ENCODE measurements around the gene CUBN.

CUBN gene

DNA sequence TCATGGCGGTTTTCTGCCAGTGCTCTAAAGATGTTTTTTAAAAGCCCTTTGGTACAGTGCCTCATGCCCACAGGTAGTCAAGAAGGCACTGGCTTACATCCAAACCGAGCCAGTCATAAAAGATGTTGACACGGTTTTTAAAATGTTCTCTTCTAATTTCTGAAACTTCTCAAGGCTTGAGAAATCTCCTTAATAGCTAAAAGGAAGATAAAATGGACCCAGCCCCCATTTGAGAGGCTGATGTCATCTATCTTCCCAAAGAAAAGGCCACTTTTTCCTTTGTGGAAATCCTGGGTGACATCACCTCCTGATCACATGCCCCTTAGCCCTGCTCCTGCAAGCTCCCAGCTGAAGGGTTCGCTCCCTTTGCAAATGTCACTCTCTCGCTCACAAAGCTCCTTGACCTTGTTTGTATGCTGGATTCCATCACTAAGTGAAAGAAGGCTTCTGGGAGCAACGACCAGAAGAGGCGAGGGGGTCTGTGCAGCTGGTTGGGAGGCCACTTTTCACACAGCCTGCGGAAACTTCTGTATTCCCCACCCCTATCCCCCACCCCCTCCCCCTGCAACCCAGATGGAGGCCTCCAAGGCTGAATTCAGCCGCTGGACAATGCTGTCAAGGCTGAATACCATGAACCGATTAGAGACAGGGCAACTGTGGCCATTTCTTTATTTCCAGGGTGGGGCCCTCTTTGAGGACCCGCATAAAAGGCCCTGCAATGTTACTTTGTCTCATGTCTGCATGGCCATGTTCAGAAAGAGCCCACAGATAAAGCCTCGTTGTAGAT lies 122.8 kb downstream of the CUBN start:
- no peak for DNase-seq

DNA sequence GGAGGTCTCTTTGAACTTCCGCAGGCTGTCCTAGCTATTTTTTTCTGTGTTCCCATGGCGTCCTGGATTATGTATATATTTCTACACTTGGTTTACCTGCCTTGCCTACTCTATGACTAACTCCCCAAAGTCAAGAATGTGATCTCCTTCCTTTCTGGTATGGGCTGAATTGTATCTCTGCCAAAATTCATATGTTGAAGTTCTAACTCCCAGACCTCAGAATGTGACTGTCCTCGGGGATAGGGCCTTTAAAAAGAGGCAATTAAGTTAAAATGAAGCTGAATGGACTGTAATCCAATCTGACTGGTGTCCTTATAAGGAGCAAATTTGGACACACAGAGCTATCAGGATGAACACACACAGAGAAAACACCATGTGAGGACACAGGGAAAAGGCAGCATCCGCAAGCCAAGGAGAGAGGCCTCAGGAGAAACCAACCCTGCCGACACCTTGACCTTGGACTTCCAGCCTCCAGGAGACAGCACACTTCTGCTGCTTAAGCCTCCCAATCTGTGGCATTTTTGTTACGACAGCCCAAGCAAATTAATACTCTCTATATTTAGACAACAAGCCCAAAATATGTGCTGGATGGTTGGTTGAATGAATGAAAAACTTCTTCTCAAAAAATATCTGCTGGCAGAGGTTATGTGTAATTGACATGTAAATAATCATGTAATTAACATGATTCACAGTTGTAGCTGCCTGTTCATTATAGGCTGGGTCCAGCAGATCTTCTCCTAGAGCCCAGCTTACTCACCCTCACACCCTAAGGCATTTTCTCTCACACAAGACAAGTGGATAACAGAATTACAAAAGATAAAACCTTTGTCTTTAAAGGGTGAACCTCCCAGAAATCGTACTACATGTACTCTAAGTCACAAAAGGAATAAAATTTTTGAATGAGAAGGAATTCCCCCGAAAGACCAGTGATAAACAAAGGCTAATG lies 123.7 kb downstream of the CUBN start:
- no peak for DNase-seq

GRCh38 chr10:17004801-17005380 lies 124.7 kb downstream of the CUBN start:
- DNase-seq = no peak

GRCh38 chr10:17003651-17004286 lies 125.8 kb downstream of the CUBN start:
- no peak for DNase-seq

DNA sequence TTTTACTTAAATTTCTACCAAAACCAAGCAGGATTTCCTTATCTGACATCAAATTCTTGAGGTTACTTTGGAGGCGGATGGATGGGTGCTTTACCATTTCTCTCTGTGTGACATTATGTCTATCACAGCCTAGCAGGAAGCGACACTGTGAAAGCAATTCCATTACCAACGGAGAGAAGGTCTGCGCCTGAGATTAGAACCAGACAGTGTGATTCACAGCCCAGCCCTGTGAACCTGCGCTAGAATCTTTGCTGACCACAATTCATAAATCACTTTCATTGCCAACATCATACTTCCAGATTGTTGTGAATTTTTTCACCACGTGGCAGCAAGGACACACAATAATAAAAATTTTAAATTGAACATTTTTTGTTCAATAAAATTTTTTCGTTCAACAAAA lies 126.5 kb downstream of the CUBN start:
- DNase-seq = no peak

DNA sequence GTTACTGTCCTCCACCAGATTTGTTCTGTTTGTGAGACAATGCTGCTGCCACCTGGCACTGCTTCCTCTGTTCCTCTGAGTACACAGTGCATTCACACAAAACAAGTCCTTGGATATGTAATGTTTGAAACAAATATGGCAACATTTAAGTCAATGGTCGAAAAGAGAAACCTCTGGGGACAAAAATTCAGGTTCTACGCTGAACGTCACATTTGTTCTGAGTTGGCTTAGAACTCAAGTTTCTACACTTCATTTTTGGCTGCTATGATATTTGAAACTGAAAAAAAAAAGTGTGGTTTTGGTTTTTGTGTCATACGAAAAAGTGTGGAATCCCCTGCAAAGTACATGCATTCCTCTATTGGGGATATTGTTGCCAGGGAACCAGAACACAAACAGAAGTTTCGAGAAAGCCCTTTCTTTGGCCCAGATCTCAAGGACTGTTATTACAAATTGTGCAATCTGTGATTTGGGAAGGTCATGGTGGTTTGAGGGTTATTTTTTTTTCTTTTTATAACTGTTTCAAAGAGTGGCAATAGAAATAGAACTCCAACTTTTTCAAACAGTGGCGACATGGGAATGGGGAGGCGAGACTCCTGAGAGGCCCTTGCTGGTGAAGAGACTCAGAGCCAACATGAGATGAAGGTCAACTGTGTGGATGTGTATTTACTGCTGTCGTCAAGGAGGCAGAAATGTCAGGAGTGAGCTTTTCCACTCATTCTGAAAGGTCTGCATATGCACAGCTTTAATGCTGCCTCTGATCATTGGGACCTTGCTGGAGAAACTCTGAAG lies 127.5 kb downstream of the CUBN start:
- no peak for DNase-seq

DNA sequence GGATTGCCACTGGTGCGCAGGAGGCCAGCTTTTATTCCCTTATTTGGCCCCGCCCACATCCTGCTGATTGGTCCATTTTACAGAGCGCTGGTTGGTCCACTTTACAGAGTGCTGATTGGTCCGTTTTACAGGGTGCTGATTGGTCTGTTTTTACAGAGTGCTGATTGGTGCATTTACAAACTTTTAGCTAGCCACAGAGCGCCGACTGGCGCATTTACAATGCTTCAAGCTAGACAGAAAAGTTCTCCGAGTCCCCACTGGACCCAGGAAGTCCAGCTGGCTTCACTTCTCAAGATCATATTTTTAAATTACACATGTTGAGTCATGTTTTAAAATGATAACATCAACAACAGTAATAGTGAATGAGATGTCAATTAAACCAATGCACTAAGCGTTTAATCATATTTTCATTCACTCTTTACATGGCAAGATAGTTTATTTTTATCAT lies 128.3 kb downstream of the CUBN start:
- DNase-seq = no peak

DNA sequence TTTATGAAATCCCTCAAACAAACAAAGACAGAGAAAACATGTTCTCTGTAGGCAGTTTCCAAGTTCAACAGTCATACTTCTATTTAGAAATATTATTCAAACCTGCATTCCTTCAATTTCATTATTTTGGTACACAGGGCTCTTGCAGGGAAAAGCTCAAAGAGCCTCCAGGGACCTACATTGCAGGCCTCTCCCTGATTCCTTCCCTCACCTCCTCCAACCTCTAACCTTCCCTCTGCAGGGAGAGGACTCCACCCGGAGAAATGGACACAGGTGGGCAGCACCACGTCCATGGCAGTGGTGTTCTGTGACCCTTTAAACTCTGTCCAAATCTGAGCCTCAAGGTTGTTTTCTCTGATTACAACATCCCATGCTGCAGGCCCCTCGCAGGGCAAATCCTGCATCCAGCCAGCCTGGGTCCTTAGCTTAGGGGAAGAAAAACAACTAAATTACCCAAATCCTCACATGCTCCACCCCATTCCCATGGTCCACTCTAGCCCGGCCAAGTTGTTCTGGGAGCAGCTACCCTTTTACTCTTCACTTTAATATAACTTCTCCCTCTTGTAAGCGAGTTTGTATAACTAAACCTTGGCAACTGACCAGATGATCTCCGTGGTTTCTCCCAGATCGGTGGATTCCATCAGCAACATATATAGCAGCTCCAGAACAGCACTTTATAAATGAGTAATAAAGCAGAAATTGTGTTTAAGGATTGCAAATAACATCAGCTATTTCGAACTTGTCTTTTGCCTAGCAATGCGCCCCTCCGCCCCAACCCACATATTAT lies 129.8 kb downstream of the CUBN start:
- no peak for DNase-seq

DNA sequence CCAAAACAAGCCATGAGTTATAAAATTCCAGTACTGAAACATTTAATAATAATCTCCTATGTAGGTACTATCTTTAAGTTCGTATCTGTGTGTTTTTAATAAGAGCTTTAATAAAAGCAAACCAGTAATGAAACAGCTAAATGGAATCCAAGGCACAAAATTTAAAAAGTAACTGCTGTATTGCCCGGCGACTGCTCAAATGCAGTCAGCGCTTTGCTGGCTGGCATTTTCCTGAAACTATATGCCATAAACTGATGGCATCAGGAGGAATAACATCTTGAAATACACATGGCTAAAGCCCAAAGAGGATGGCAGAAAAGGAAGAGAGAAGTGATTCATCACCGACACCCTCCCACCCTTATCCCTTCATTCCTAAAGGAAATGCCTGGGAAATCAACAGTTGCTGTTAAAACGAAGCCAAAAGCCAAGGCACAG lies 133.1 kb downstream of the CUBN start:
- no peak for DNase-seq

- DNase-seq = no peak
These were observed 133.6 kb downstream of the CUBN start for GRCh38 chr10:16995867-16996529.

- no peak for DNase-seq
These were observed 136.4 kb downstream of the CUBN start for GRCh38 chr10:16993186-16993585.

GRCh38 chr10:16992611-16993119 lies 136.9 kb downstream of the CUBN start:
- DNase-seq = no peak

DNA sequence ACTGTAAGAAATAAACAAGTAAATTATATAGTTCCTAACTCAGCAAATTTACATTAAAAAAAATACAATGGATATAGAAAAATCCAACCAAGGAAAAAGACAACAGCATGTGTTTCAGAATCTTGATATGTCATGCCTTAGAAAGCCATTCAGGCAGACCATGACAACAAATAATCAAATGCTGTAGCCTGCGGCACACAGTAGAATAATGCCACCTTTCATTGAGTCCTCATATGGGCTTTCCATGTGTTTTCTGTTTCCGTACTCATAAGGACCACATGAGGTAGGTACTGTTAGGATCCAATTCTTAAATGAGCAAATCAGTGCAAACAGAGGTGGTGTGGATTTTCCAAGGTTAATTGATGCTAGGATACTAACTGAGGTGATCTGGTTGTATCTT lies 138.6 kb downstream of the CUBN start:
- no peak for DNase-seq

DNA sequence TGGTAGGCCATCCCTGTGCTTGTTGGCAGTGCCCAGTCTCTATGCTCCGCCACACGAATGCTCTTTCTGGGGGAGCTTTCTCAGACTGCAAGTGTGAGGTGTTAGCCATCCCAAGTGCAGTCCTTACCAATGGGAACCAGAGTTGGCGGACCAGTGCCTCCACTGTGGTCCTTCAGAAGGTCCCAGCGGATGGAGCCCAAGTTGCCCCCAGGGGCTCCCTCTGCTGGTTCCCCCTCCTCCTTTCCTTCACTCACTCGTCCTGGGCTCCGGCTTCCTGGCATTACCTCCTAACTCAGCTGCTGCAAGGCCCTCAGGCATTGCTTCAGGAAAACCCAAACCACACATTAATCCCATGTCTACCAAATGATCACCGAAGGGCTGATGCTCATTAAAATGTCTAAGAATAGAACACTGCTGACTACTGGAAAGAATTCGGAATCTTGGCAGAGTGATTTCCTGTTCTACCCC lies 139.8 kb downstream of the CUBN start:
- DNase-seq = no peak

GRCh38 chr10:16988900-16989299 lies 140.7 kb downstream of the CUBN start:
- DNase-seq = no peak

GRCh38 chr10:16987976-16988610 lies 141.5 kb downstream of the CUBN start:
- DNase-seq = no peak

- no peak for DNase-seq
These were observed 142.4 kb downstream of the CUBN start for GRCh38 chr10:16987206-16987621.

- DNase-seq = no peak
These were observed 143.0 kb downstream of the CUBN start for GRCh38 chr10:16986406-16987205.

DNA sequence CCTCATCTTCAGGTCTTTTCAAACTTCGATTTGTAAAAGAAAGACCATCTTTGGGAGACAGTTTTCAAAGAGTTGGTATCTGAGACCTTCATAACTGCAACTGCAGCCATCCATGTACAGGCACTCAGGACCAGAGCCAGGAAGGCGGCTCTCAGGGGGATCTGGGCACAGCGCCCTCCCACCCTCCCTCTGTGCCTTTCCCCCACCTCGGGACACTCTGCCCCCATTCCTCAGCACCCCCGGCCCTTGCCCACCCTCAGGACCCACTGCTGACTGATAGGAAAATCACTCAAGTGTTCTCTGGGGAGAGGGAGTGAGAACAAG lies 143.6 kb downstream of the CUBN start:
- no peak for DNase-seq

Measured in NCI-H446 treated with DMSO at 0.1 percent for 48 hours (cell line).